ENCODE data around the gene AP2B1.
"Not testable (repeated sequence)": the region's sequence is repeated elsewhere in the genome, so short reads cannot be mapped to it uniquely, and the experiment has no call there.

AP2B1 gene

DNA sequence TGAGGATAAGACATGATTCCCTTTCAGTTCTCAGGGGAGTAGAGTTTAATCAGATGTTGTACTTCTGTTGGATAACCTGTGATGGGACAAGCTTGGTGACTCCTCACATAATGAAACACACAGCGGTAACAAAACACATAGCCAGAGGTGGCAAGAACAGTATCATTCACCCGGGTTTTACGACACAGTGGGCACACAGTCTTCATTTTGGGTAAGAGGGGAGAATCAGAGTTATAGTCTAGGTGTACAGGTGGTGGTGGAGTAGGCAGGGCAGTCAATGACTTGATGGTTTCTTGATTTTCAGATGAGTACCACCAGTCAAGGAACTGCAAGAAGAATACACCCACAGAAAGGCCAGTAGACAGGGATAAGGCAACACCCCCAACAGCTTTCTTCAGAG is 11.4 kb upstream of the AP2B1 start:
- no peak for DNase-seq (ENCODE audit: low read depth in 1 of 2, low spot score in 1 of 2)

DNA sequence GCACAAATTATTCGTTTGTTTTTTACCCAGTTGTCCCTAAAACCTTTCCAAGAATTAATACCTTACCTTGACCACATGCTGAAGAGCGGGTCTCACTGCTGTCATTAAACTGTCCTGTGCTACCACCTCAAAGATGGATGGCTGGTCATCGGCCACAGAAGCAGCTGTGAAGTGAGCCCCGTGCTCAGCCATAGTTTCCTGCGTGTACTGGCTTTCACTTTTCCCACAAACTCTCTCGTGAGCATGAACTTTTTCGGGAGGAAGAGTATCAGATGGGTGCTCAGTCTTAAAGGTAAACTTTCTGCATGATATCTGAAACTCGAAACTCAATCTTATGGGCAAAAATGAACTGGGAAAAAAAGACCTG is 9.3 kb upstream of the AP2B1 start:
- DNase-seq (ENCODE audit: low read depth in 1 of 2, low spot score in 1 of 2) = no peak

GRCh38 chr17:35578197-35578928 is 8.8 kb upstream of the AP2B1 start, which contains the start of gene PEX12:
Gene PEX12 (minus strand): TSS chr17:35578571. CDS start chr17:35578021, 550 bp downstream.
- DNase-seq (ENCODE audit: low read depth in 1 of 2, low spot score in 1 of 2) = peak; percentile 64 to 88

DNA sequence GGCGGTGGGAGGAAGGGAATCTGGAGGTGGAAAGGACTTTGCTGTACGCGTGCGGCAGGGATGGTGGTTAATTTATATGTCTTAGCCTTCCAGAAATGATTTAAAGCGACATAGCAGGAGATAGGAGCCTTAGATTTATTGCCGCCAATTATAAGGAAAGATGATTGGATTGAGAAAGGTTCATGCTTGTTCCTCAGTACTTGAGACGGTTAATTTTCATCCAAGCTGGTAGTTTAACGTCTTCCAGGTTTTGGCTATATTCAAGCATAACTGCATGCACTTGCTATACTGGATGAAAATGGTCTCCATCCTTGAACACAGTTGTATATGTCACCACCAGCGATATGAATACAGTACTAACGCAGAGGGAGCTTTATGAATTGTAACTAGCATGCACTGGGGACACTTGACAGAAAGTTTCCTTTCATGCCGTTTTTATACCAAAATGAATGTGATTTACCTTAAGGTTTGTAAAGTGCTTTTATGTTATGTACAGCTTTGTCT is 8.1 kb upstream of the AP2B1 start:
- DNase-seq (ENCODE audit: low read depth in 1 of 2, low spot score in 1 of 2) = no peak

DNA sequence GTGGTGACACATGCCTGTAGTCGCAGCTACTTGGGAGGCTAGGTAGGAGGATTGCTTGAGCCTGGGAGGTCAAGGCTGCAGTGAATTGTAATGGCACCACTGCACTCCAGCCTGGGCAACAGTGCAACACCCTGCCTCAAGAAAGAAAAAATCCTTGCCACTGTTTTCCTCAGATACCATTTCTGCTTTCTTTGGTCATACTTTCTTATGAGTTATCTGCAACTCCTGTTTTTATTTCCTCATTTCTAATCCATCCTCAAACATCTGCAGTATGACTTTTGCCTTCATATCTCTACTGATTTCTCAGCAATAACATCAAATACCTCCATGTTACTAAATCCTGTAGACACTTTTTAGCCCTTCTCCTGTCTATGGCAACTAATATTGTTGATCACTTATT is 3.1 kb upstream of the AP2B1 start:
- DNase-seq (ENCODE audit: low read depth in 1 of 2, low spot score in 1 of 2) = no peak

- DNase-seq (ENCODE audit: low read depth in 1 of 2, low spot score in 1 of 2) = no peak
Measured at GRCh38 chr17:35586569-35587073, 501 bp upstream of the AP2B1 start.

DNA sequence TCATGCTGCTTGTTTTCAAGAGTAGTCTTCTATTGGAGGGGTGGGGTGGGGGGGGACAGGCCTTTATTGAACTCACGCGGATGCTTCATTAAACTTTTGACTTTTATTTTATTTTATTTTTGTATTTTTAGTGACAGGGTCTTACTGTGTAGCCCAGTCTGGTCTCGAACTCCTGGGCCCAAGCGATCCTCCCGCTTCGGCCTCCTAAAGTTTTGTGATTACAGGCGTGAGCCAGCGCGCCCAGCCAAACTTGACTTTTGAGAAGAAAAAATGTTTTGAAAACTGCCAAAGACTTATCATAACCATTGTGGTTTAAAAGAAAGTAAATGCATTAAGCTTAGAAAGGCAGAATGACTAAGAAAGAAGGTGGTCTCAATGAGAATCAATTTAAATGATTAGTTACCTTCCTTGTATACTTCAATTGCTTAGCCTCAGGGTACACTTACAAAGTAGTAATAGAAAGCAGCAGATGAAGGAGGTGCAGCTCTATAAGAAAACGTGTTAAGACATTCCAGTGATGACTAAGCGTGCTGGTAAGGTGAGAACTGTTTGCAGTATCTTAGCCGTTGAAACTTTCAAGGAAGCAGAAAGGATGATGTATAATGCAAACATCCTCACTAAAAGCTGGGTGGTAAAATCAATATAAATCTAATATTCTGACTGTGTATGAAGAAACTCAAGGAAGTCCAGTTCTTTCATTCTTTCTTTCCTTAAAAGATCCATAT is 1.2 kb downstream of the AP2B1 start:
- peak in 1 of 2 donors; percentile 29 for DNase-seq (ENCODE audit: low read depth in 1 of 2, low spot score in 1 of 2)

DNA sequence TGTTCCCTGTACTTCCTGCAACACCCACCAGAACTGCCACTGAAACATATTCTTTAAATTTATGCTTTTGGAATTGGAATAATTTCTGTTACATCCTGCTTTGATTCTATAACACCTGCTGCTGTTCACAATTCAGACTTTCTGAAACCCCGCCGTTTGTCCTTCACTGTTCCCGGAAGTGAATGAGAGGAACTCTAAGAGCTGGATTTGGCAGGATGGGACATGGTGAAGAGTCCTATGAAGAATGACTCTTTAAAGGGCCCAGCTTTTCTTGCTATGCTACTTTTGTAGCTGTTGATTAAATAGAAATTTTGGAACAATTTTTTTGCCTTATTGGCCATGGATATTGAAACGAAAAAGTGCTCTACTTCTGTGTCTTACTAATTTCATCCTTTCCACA is 8.9 kb downstream of the AP2B1 start:
- DNase-seq (ENCODE audit: low read depth in 1 of 2, low spot score in 1 of 2) = no peak

DNA sequence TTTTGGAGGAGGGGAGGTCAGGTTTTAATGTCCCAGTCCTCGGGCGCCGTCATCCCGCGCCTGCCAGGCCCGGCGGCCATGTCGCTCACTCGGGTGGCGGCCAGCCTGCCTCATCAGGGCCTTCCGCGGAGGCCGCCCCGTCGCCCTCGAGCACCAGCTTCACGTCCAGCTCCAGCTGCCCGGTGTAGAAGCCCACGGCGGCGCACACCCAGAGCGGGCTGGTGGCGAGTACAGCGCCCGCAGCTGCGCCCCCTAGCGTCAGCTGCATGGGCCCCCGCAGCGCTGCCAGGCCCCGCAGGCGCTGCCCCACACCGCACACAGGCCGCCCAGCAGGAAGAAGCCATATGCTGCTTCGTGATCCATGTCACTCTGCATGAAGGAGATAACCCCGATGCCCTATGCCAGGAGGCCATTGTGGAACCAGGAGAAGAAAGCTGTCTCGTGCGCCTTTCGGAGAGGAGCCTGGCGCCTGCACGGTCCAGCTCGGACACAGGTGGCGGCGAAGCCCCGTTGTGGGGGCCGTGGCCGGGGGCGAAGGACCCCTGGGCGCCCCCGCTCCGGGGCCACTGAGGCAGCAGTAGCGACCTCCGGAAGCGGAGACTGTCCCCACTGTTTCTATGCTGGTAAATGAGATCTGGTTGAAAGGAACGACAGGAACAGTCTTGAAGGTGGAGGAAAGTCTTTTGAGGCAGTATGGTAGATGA is 9.6 kb downstream of the AP2B1 start:
- DNase-seq (ENCODE audit: low read depth in 1 of 2, low spot score in 1 of 2) = no peak

DNA sequence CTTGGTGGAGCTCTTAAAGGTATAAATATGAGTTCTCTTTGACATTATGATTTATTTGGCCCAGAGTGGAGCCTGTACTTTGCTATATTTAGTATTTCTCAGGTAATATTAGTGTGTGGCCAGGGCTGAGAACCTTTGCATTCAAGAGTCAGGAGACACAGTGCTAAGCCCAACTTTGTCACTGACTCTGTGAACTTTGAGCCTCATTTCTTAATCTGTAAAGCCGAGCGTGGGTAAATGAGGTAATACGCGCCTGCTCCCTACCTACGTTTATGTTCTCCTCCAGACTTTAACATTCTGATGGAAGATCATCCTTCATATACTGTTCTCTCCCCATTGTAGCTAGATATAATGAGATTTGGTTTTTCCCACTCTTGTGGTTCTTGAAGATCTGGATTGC is 10.5 kb downstream of the AP2B1 start:
- no peak for DNase-seq (ENCODE audit: low read depth in 1 of 2, low spot score in 1 of 2)

DNA sequence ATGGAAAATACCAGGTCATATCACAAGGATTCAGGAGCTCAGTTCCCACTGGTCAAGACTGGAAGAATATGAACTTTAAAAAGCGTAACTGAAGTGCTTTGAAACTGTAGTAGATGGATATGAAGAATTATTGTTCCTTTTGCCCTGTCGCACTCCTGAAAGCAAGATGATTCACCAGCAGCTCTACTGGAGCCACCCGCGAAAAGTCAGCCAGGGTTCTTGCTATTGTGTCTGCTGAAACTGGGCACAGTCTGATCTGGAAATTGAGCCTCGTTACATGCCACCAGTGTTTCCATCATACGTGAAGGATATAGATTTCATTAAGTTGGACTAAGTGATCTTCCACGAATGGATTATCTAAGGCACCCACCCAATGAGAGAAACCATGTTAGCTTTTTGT is 16.6 kb downstream of the AP2B1 start:
- DNase-seq (ENCODE audit: low read depth in 1 of 2, low spot score in 1 of 2) = no peak

DNA sequence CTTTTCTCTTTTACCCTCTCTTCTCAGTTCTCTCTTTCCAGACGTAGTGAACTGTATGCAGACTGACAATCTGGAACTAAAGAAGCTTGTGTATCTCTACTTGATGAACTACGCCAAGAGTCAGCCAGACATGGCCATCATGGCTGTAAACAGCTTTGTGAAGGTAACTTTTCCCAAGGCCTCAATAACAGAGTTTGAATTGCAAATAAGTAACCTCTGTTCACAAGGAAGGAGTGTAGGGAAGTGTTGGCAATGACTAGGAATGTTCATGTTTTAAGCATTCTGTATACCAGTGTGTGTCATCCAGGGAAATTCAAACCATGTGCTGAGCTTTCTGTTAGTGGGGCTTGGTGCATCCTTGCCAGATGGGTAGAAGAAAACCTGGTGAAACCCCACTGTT is 18.6 kb downstream of the AP2B1 start:
- DNase-seq (ENCODE audit: low read depth in 1 of 2, low spot score in 1 of 2) = no peak

DNA sequence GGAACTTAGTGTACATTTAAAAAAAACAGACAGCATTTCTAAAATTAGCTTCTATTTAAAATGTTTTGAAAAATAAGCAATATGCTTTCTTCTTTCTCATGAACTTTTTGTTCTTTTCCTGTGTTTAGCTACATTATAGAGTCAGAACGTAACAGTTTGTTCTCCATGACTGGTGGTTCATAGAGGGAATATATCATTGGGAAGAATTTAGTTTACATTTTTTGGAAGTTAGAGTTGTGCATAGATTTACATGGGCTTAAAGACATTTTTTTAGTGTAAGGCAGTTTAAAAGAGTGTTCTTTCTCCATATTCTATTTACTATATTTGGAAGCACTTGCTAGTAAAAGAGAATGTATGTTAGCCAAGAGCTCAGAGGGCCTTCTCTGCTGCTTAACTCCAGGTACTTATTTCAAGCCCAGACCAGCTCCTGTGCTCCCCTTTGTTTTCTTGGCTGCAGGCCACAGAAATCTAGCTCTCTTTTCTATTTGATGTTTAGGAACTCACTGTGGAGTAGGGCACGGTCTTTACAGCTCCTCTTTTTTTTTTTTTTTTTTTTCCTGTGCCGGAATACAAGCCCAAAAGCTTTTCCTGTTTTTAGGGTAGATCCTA is 20.2 kb downstream of the AP2B1 start:
- DNase-seq (ENCODE audit: low read depth in 1 of 2, low spot score in 1 of 2) = no peak

- no peak for DNase-seq (ENCODE audit: low read depth in 1 of 2, low spot score in 1 of 2)
Measured at GRCh38 chr17:35609831-35610230, 22.7 kb downstream of the AP2B1 start.

DNA sequence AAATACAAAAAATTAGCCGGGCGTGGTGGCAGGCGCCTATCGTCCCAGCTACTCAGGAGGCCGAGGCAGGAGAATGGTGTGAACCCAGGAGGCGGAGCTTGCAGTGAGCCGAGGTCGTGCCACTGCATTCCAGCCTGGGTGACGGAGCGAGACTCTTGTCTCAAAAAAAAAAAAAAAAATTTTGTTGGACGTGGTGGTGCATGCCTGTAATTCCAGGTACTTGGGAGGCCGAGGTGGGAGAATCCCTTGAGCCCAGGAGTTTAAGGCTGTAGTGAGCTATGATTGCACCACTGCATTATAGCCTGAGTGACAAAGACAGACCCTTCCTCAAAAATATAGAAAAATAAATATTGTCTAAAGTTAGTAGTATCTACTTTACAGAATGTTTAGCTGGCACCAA is 23.6 kb downstream of the AP2B1 start:
- DNase-seq (ENCODE audit: low read depth in 1 of 2, low spot score in 1 of 2) = not testable (repeated sequence)

DNA sequence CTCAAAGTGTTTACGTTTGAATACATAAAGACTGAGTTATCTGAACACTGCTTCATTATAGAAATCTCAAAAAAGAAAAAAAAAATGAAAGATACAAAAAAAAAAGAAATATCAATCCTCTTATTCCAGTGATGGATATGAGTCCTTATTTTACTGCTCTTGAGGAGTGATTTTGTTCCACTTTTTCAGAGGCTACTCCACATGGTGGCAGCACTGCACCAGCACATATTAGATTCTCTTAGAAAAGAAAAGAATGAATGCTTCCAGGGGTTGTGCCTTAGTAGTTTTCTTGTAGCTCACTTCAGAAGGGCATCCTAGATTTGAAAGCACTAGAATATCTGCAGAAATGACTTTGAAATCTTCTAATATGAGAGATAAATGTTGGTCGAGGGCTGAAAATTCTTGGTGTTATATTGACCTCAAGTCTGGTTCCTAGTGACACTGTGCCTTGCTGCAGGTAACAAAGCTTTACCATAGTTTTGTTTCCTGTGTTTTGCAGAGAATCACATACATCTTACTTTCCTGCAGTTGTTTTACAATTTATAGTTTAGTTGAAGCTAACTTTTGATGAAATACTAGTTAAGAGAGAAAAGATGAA is 25.9 kb downstream of the AP2B1 start:
- no peak for DNase-seq (ENCODE audit: low read depth in 1 of 2, low spot score in 1 of 2)

GRCh38 chr17:35614810-35615209 is 27.7 kb downstream of the AP2B1 start:
- no peak for DNase-seq (ENCODE audit: low read depth in 1 of 2, low spot score in 1 of 2)

DNA sequence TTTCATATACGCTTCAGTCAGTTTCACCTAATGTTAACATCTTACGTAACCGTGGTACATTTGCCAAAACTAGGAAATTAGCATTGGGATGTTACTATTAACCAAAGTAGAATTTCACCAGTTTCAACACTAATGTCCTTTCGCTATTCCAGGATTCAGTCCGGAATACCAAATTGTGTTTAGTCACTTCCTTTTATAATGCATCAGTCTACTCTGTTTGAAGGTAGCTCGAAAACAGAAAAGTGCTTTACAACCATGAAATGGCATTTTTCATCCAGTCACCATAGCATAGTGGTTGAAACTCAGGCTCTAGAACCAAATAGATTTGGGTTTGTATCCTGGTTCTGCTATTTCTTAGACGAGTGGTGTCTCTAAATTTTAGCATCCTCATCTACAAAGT is 29.4 kb downstream of the AP2B1 start:
- DNase-seq (ENCODE audit: low read depth in 1 of 2, low spot score in 1 of 2) = no peak

- no peak for DNase-seq (ENCODE audit: low read depth in 1 of 2, low spot score in 1 of 2)
Measured at GRCh38 chr17:35617505-35617904, 30.4 kb downstream of the AP2B1 start.

DNA sequence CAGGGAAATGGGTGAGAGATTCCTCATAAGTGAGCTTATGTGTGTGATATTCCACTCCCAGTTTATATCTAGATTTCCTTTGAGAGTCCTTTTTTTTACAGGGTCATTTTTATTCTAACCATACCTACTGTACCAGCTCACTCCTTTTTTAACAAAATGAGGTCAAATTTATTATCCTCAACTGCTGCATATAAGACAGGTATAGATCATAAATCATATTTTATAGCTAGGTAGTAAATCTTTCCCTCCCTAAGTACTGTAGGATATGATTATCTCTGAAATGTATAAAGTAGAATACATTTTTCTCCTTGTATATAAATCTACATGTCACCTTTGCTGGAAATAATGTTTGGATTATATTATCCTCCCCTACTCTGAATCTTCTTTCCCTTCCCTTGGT is 31.5 kb downstream of the AP2B1 start:
- no peak for DNase-seq (ENCODE audit: low read depth in 1 of 2, low spot score in 1 of 2)

DNA sequence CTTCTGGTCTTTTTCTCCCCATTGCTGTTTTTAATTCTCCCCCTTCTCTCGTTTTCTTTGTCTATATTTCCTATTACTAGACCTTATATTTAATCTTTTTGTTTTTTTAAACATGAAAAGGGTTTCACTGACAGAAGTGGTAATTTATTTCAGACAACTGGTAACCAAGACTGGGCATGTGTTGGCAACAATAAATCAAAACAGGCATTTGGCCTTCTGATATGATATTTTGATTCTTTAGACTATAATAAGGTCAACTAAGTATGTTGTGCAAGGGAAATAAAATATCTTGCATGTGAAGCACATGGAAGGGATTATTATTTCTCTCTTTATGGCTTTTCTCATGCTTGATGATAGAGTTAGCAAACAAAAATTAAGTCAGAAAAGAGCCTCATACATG is 34.6 kb downstream of the AP2B1 start:
- no peak for DNase-seq (ENCODE audit: low read depth in 1 of 2, low spot score in 1 of 2)
